Activated CD8-positive, alpha-beta T cell treated with anti-CD3 and anti-CD28 coated beads, Interleukin-2, amount 10 ng/mL, durations not matched to agents 7 days and 5 days (primary cell): ENCODE measurements around the gene ARL2. TPM values are rescaled to one million over a fixed set of nuclear protein-coding genes. Genes with fewer than 3 reads are reported as not detected.

Source experiments
- ATAC-seq: fragments of 150-1000 bp; cut with Tn5 transposase; one replicate; pipeline ENCODE4 v1.10.0; 2021; ENCODE audit warnings: moderate library complexity
- CTCF ChIA-PET: fragments of 350-600 bp; sonication (Branson Sonifier 250); formaldehyde crosslinking; loops from one replicate; lab custom pipeline; 2021; ENCODE audit warnings: antibody characterized with exemption; lab: Charles Lee
- POLR2A ChIA-PET: fragments of 350-600 bp; sonication (Branson Sonifier 250); formaldehyde crosslinking; loops from one replicate; lab custom pipeline; 2021; ENCODE audit warnings: antibody characterized with exemption; lab: Charles Lee
- DNase-seq: peaks from one replicate; pipeline ENCODE4 v3.0.0-alpha.2; 2020
- H3K27ac Mint-ChIP-seq: one replicate; pipeline ENCODE4 v1.8.0; 2021; ENCODE audit warnings: mild to moderate bottlenecking, mixed read lengths
- H3K27me3 Mint-ChIP-seq: one replicate; pipeline ENCODE4 v1.8.0; 2021; ENCODE audit warnings: low read depth, mixed read lengths
- H3K36me3 Mint-ChIP-seq: one replicate; pipeline ENCODE4 v1.8.0; 2021; ENCODE audit warnings: low read depth, mixed read lengths
- H3K4me1 Mint-ChIP-seq: one replicate; pipeline ENCODE4 v1.8.0; 2021; ENCODE audit warnings: low read depth, mixed read lengths
- H3K4me3 Mint-ChIP-seq: one replicate; pipeline ENCODE4 v1.8.0; 2021; ENCODE audit warnings: mild to moderate bottlenecking, mixed read lengths
- H3K9me3 Mint-ChIP-seq: one replicate; pipeline ENCODE4 v1.8.0; 2022; ENCODE audit warnings: mixed read lengths; ENCODE audit not compliant: insufficient read depth
- total RNA-seq, 2 experiments: library from RNA; stranded (reverse); gene quantifications; one replicate each; pipeline ENCODE4 v1.2.3, GENCODE V29; 2021

ARL2 gene
- total RNA-seq, 2 experiments from 2014 or later: 69.1 to 79.2 TPM

DNA sequence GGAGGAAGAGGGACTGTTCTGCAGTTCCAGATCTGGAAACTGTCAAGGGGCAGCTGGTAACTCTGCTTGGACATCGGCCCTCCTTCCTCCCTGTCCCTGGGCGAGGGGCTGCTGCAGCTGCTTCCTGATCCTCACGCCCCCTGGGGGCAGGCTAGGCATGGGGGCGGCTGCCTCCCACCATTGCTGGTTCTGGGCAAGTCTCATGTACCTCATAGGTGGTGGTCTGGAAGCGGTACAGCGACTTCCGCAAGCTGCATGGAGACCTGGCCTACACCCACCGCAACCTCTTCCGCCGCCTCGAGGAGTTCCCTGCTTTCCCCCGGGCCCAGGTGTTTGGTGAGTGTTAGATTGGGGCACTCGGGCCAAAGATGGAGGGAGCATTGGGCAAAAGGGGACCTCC lies 18.3 kb downstream of the ARL2 start:
- Mint-ChIP-seq H3K9me3 (no peaks in the 10 kb centered on the region), H3K27ac (no peak overlapping the region), H3K36me3 (peaks cover 4% of the 10 kb centered on the region), H3K4me3 (no peak overlapping the region), H3K4me1 (peaks cover 14% of the 10 kb centered on the region), H3K27me3 (no peaks in the 10 kb centered on the region)
- CTCF ChIA-PET: interaction anchor here (0.6 to 2.0 kb wide), 3 partner anchors 18 to 298 kb away, joined by 3 to 7 read pairs (median 3); partner anchors contain the start of gene ARL2
- ATAC-seq (no peak), DNase-seq (no peak)
- POLR2A ChIA-PET: no interaction called here

- Mint-ChIP-seq H3K27me3 (no peaks in the 10 kb centered on the region), H3K27ac (no peak overlapping the region), H3K36me3 (peaks cover 8% of the 10 kb centered on the region), H3K9me3 (no peaks in the 10 kb centered on the region), H3K4me3 (no peak overlapping the region), H3K4me1 (peaks cover 3% of the 10 kb centered on the region)
- ChIA-PET POLR2A (no interaction called here), CTCF (interaction anchor here (0.7 kb wide), 1 partner anchor 131 kb away, joined by 3 read pairs; no protein-coding TSS in a partner anchor)
- ATAC-seq (no peak), DNase-seq (no peak)
Measured at GRCh38 chr11:65034423-65034822, 20.5 kb downstream of the ARL2 start.

GRCh38 chr11:65035579-65035978 lies 21.6 kb downstream of the ARL2 start:
- DNase-seq (no peak), ATAC-seq (no peak)
- CTCF ChIA-PET: interaction anchor here (1.0 kb wide), 1 partner anchor 23 kb away, joined by 3 read pairs; no protein-coding TSS in a partner anchor
- no peaks in the 10 kb centered on the region for H3K27me3 Mint-ChIP-seq
- H3K4me3 Mint-ChIP-seq: no peak overlapping the region
- H3K4me1 Mint-ChIP-seq: peaks cover 10% of the 10 kb centered on the region
- peaks cover 8% of the 10 kb centered on the region for H3K36me3 Mint-ChIP-seq
- POLR2A ChIA-PET: no interaction called here
- H3K27ac Mint-ChIP-seq: no peak overlapping the region
- no peaks in the 10 kb centered on the region for H3K9me3 Mint-ChIP-seq

DNA sequence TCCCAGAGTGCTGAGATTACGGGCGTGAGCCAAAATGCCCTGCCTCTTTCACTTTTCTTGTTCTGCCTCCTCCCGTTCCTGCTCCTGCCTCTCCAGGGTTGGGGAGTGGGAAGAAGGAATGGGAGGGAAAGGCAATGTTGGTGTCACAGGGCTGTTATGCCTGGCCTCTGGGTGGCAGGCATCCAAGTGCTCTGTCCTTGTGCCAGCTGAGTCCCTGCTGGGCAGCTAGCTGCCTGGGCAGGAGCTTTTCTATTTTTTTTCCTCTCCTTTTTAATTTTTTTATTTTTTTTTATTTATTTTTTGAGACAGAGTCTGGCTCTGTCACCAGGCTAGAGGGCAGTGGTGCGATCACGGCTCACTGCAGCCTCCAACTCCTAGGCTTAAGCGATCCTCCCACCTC lies 23.0 kb downstream of the ARL2 start:
- peaks cover 7% of the 10 kb centered on the region for H3K36me3 Mint-ChIP-seq
- no peaks in the 10 kb centered on the region for H3K27me3 Mint-ChIP-seq

GRCh38 chr11:65040520-65040846 lies 26.5 kb downstream of the ARL2 start:
- ChIA-PET POLR2A (interaction anchor here (0.6 to 3.8 kb wide), 17 partner anchors 10 to 385 kb away, joined by 3 to 19 read pairs (median 4); partner anchors contain the start of genes ARL2, CDCA5, FAU and MRPL49), CTCF (interaction anchor here (1.0 to 2.9 kb wide), 8 partner anchors 12 to 81 kb away, joined by 3 to 32 read pairs (median 5); partner anchors contain the start of genes ARL2, FAU, MRPL49 and SNX15)
- Mint-ChIP-seq H3K9me3 (no peaks in the 10 kb centered on the region), H3K27ac (peak overlapping the region; percentile 95), H3K4me3 (peak overlapping the region; percentile 86), H3K4me1 (peaks cover 33% of the 10 kb centered on the region), H3K36me3 (peaks cover 24% of the 10 kb centered on the region), H3K27me3 (no peaks in the 10 kb centered on the region)
- no peak for ATAC-seq
- DNase-seq: no peak

More for the DNA sequence above, 23.0 kb downstream of the ARL2 start:
- ATAC-seq (no peak), DNase-seq (no peak)
- no peak overlapping the region for H3K27ac Mint-ChIP-seq
- no peak overlapping the region for H3K4me3 Mint-ChIP-seq
- CTCF ChIA-PET: interaction anchor here (1.0 to 2.0 kb wide), 3 partner anchors 12 to 189 kb away, joined by 3 to 5 read pairs (median 3); partner anchors contain the start of gene ARL2
- no peaks in the 10 kb centered on the region for H3K9me3 Mint-ChIP-seq
- peaks cover 14% of the 10 kb centered on the region for H3K4me1 Mint-ChIP-seq
- POLR2A ChIA-PET: interaction anchor here (0.6 kb wide), 2 partner anchors 60 to 173 kb away, joined by 3 read pairs; no protein-coding TSS in a partner anchor

DNA sequence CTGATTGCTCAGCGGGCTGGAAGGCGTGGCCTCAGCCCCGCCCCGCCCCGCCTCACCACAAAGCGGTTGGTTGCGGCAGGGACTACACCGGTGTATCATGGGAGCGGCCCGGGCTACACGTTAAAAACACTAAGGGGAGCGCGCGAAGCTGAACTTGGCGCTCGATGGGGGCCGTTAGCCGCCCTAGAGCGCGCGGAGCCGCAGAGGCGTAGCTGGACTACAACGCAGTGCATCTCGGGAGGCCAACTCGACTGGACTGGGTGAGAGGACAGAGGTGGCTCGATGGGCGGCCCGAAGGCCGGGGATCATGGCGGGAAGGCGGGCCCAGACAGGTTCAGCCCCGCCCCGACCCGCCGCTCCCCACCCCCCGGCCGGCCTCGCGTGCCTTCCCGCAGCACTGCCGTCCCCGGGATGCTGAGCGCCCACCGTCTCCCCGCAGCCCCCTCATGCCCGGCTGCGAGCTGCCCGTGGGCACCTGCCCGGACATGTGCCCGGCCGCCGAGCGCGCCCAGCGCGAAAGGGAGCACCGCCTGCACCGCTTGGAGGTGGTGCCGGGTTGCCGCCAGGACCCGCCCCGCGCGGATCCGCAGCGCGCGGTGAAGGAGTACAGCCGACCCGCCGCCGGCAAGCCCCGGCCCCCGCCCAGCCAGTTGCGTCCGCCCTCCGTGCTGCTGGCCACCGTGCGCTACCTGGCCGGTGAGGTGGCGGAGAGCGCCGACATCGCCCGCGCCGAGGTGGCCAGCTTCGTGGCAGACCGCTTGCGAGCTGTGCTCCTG lies 27.1 kb downstream of the ARL2 start, which contains the start of gene SAC3D1:
TSS of gene SAC3D1 (plus strand) at position 364 of the 776 bp plus-strand sequence. CDS start at position 447, 83 bp downstream.
- no peaks in the 10 kb centered on the region for H3K27me3 Mint-ChIP-seq
- H3K4me3 Mint-ChIP-seq: peak within 1 kb of the TSS; percentile 88
- peak; percentile 95 for ATAC-seq
- peaks cover 35% of the 10 kb centered on the region for H3K4me1 Mint-ChIP-seq
- CTCF ChIA-PET: interaction anchor here (1.0 to 2.9 kb wide), 10 partner anchors 13 to 185 kb away, joined by 3 to 32 read pairs (median 4); partner anchors contain the start of genes ARL2, FAU, MRPL49 and SNX15
- H3K27ac Mint-ChIP-seq: peak within 1 kb of the TSS; percentile 95
- POLR2A ChIA-PET: interaction anchor here (0.7 to 3.8 kb wide), 14 partner anchors 13 to 384 kb away, joined by 3 to 19 read pairs (median 5); partner anchors contain the start of genes ARL2, CDCA5, FAU and MRPL49
- peaks cover 22% of the 10 kb centered on the region for H3K36me3 Mint-ChIP-seq
- peak; percentile 97 for DNase-seq
- H3K9me3 Mint-ChIP-seq: no peaks in the 10 kb centered on the region

GRCh38 chr11:65042891-65043290 lies 28.9 kb downstream of the ARL2 start:
- Mint-ChIP-seq H3K4me1 (peaks cover 53% of the 10 kb centered on the region), H3K27ac (no peak overlapping the region), H3K9me3 (no peaks in the 10 kb centered on the region), H3K4me3 (peak overlapping the region; percentile 88), H3K27me3 (no peaks in the 10 kb centered on the region), H3K36me3 (peaks cover 22% of the 10 kb centered on the region)
- no peak for DNase-seq
- ChIA-PET POLR2A (interaction anchor here (0.8 to 3.8 kb wide), 2 partner anchors 40 to 375 kb away, joined by 3 to 19 read pairs; partner anchors contain the start of gene CDCA5), CTCF (interaction anchor here (1.5 kb wide), 1 partner anchor 16 kb away, joined by 3 read pairs; the partner anchor contains the start of gene SNX15)
- ATAC-seq: no peak

DNA sequence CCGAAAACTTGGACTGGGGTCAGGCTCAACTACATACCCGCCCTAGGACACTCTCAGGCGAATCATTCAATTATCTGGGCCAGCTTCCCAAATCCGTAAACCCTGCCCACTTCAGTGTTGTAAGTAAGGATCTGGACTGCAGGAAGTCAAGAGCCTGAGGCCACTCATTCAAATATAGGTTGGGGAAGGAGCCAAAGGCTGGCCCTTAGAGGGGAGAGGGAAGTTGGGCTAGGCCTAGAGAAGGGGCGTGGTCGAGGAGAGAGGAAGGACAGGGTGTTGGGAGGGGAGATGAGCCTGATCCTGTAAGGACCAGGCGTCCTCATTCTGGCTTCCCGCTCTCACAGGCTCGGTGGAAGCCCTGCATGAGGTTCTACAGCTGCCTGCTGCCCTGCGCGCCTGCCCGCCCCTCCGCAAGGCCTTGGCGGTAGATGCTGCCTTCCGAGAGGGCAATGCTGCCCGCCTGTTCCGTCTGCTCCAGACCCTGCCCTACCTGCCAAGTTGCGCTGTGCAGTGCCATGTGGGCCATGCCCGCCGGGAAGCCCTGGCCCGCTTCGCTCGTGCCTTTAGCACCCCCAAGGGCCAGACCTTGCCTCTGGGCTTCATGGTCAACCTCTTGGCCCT lies 30.0 kb downstream of the ARL2 start:
- peaks cover 57% of the 10 kb centered on the region for H3K4me1 Mint-ChIP-seq
- no peak overlapping the region for H3K27ac Mint-ChIP-seq
- ATAC-seq (no peak), DNase-seq (no peak)
- H3K36me3 Mint-ChIP-seq: peaks cover 17% of the 10 kb centered on the region
- ChIA-PET POLR2A (no interaction called here), CTCF (interaction anchor here (1.5 kb wide), 1 partner anchor 17 kb away, joined by 3 read pairs; the partner anchor contains the start of gene SNX15)
- no peaks in the 10 kb centered on the region for H3K9me3 Mint-ChIP-seq
- no peak overlapping the region for H3K4me3 Mint-ChIP-seq
- no peaks in the 10 kb centered on the region for H3K27me3 Mint-ChIP-seq

- CTCF ChIA-PET: no interaction called here
- Mint-ChIP-seq H3K36me3 (peaks cover 17% of the 10 kb centered on the region), H3K27me3 (no peaks in the 10 kb centered on the region), H3K4me3 (no peak overlapping the region), H3K4me1 (peaks cover 53% of the 10 kb centered on the region), H3K9me3 (no peaks in the 10 kb centered on the region), H3K27ac (no peak overlapping the region)
- DNase-seq (no peak), ATAC-seq (no peak)
- POLR2A ChIA-PET: no interaction called here
Measured at GRCh38 chr11:65045061-65045460, 31.1 kb downstream of the ARL2 start.

DNA sequence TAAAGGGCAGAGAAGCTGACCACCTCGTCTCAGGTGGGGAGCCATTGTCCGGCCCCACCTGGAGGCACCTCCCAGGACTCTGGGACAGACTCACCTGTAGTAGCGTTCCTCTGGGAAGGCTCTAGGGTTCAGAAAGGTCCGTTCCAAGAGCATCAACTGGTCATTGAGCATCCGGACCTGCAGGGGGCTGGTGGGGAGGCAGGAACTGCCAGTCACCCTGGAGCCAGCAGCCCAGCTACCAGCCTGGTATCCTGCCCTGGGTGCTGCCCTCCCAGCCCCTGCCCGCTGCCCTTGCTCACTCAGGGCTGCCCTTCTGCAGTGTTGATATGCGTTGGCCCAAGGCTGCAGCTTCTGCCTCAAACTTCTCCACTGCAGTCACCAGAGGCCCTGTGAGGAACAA lies 31.8 kb downstream of the ARL2 start:
- Mint-ChIP-seq H3K4me3 (no peak overlapping the region), H3K27me3 (no peaks in the 10 kb centered on the region), H3K36me3 (peaks cover 17% of the 10 kb centered on the region), H3K27ac (no peak overlapping the region), H3K9me3 (no peaks in the 10 kb centered on the region), H3K4me1 (peaks cover 49% of the 10 kb centered on the region)
- ATAC-seq: no peak
- CTCF ChIA-PET: interaction anchor here (1.0 to 1.6 kb wide), 2 partner anchors 31 to 49 kb away, joined by 3 to 4 read pairs; partner anchors contain the start of genes ARL2 and BATF2
- POLR2A ChIA-PET: no interaction called here
- DNase-seq: no peak
